ENCODE measurements around the gene LDLRAP1.

- TF ChIP-seq CTCF (IDR thresholded peaks at IDR 0.05): no peak
- TF ChIP-seq NR1H2 (CRISPR knock-in tag; IDR thresholded peaks at IDR 0.05): no peak
- no peak for TF ChIP-seq RELA (CRISPR knock-in tag; IDR thresholded peaks at IDR 0.05; ENCODE audit: borderline replicate concordance)
- TF ChIP-seq IRF2 (CRISPR knock-in tag; IDR thresholded peaks at IDR 0.05; ENCODE audit: borderline replicate concordance, low read depth): no peak
- no peak for TF ChIP-seq USF1 (CRISPR knock-in tag; IDR thresholded peaks at IDR 0.05)
- no peak for TF ChIP-seq HMGA2 (CRISPR knock-in tag; IDR thresholded peaks at IDR 0.05)
- no peak for TF ChIP-seq ATF2 (CRISPR knock-in tag; IDR thresholded peaks at IDR 0.05; ENCODE audit: borderline replicate concordance, low read depth)
- no peak for TF ChIP-seq ESRRA (CRISPR knock-in tag; IDR thresholded peaks at IDR 0.05; ENCODE audit: borderline replicate concordance)
- no peak for TF ChIP-seq ZNF263 (CRISPR knock-in tag; IDR thresholded peaks at IDR 0.05; ENCODE audit: low read depth)
- no peak for TF ChIP-seq NR2C2 (CRISPR knock-in tag; IDR thresholded peaks at IDR 0.05)
- TF ChIP-seq E2F4 (CRISPR knock-in tag; IDR thresholded peaks at IDR 0.05; ENCODE audit: borderline replicate concordance, low read depth): no peak
- TF ChIP-seq ZMAT4 (CRISPR knock-in tag; IDR thresholded peaks at IDR 0.05): no peak
These were observed 16.6 kb downstream of the LDLRAP1 start for GRCh38 chr1:25560001-25560400.

All from WTC11 (cell line).